GM20000 (cell line): ENCODE results near the gene ADM5.

Experiments used
- DNase-seq: peaks from one replicate; pipeline ENCODE4 v3.0.0; 2012; ENCODE audit warnings: low spot score
- CTCF ChIP-seq: IDR thresholded peaks from 2 replicates; pipeline ENCODE4 v1.5.1; 2012; ENCODE audit warnings: mild to moderate bottlenecking, control low read depth; ENCODE audit errors: extremely low read depth, missing control alignments

Gene ADM5

GRCh38 chr19:49730166-49730565 lies 40.8 kb downstream of the ADM5 start:
- DNase-seq, result no peak
- no peak for TF ChIP-seq CTCF

GRCh38 chr19:49738268-49738667 lies 48.9 kb downstream of the ADM5 start:
- TF ChIP-seq CTCF, result no peak
- DNase-seq, result no peak

GRCh38 chr19:49739098-49739497 lies 49.7 kb downstream of the ADM5 start:
- TF ChIP-seq CTCF, result no peak
- DNase-seq, result no peak

GRCh38 chr19:49739933-49740332 lies 50.5 kb downstream of the ADM5 start:
- no peak for TF ChIP-seq CTCF

More at GRCh38 chr19:49739933-49740332, 50.5 kb downstream of the ADM5 start:
- no peak for DNase-seq
